GM19240 (cell line): Measurements from ENCODE around the gene SLC23A2.

ENCODE experiments used
- DNase-seq: peaks from one replicate; pipeline ENCODE4 v3.0.0; 2011; ENCODE audit warnings: low spot score; ENCODE audit not compliant: insufficient read length

SLC23A2 gene

DNA sequence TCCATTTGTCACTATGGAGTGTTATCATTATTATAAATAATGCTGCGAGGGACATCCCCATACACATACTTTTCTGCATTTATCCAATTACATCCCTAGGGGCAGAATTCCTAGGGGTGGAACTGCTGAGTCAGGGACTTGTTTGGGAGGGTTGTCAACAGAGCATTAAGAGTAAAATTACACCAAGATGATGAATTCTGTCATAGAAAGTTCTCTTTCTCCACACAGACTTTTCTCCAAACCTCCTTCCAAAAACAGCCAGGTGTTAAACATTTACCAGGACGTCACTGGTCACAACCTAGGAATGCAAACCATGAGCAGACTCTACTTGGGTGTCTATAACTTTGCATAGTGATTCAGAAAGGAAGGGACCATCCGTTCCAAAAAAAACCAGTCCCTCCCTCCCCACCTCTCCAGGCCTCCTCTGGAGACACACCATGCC, 184.1 kb downstream of the SLC23A2 start:
- no peak for DNase-seq

- no peak for DNase-seq
These were observed 185.7 kb downstream of the SLC23A2 start for GRCh38 chr20:4815628-4816027.

GRCh38 chr20:4814696-4815252, 186.5 kb downstream of the SLC23A2 start:
- DNase-seq, result no peak

GRCh38 chr20:4813863-4814695, 187.2 kb downstream of the SLC23A2 start:
- DNase-seq, result no peak

- DNase-seq, result no peak
These were observed 188.0 kb downstream of the SLC23A2 start for GRCh38 chr20:4813076-4813862.

- no peak for DNase-seq
These were observed 188.7 kb downstream of the SLC23A2 start for GRCh38 chr20:4812641-4813075.

DNA sequence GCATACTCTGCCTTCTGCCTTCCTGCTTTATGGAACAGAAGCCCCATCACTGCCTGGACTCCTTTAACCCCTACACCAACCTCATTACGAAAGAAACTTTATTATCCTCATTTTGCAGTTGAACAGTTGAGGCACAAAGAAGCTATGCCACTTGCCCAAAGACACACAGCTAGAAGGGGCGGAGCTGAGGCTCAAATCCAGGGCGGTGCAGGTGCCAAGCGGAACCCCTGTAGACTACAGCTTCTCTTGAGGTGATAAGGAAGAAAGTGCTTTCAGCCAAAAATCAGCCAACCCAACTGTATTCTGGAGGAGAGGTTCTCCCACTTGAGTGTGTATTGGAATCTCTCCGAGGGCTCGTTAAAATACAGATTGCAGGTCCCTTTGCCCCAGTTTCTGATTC, 189.1 kb downstream of the SLC23A2 start:
- no peak for DNase-seq

GRCh38 chr20:4811661-4812181, 189.6 kb downstream of the SLC23A2 start:
- no peak for DNase-seq

DNA sequence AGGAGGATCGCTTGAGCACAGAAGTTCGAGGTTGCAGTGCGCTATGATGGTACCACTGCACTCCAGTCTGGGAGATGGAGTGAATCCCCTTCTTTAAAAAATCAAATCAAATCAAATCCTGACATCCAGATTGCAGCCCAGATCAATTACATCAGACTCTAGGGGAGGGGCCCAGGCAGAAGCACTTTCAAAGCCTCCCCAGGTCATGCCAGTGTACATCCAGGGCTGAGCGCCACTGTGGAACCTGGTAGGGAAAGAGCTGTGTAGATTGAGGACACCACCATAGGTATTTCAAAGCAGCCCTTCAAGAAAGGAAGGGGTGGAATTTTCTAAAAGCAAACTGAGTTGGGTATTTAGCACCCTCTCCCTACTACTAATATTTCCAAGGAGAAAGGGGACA, 190.1 kb downstream of the SLC23A2 start:
- DNase-seq, result no peak

DNA sequence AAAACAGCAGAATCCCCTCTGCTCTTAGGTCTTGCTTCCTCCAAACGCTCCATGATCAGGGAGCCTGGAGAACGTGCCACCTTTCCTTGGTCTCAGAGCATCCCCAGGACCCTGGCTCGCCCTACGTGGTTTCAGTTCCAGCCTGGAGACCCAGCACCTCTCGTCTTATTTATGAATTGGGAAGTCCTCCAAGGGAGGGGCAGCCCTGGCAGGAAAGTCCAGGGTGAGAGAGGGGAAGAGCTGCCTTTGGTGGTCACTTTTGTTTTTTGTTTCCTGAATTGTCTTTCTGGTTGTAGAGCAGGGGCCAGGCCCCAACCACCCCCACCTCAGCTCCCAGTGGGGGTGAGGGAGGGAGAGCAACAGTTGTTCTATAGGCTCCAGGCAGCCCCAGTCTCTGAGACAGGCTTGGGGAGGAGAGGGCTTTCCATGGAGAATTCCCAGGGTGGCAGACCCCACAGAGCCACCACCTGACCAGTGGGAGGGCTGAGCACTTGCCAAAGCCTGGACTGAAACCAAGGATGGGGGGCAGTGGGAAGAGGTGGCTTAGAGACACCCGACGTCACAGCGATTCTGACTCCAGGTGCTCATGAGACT, 190.8 kb downstream of the SLC23A2 start:
- no peak for DNase-seq

- no peak for DNase-seq
These were observed 191.6 kb downstream of the SLC23A2 start for GRCh38 chr20:4809707-4810106.

GRCh38 chr20:4808872-4809271, 192.4 kb downstream of the SLC23A2 start:
- DNase-seq, result no peak

GRCh38 chr20:4805663-4806449, 195.5 kb downstream of the SLC23A2 start:
- no peak for DNase-seq

DNA sequence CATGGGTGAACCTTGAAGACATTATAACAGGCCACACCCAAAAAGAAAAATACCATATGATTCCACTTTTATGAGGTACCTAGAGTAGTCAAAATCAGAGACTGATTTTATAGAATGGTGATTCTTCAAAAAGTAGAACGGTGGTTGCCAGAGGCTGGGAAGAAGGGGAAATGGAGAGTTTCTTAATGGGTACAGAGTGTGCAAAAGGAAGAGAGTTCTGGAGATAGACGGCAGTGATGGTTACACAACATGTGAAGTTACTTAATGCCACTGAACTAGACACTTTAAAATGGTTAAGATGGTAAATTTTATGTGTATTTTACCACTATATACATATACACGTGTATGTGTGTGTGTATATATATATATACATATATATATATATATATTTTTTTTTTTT, 198.8 kb downstream of the SLC23A2 start:
- no peak for DNase-seq
